ENCODE data around the gene SMG6. TPM values are rescaled to one million over a fixed set of nuclear protein-coding genes. Genes with fewer than 3 reads are reported as not detected.
A peak's percentile ranks its signal among the peaks of the same experiment; 100 is the strongest.

SMG6 gene
- total and polyA plus RNA-seq, 2 experiments from 2014 or later = 23.0 to 50.8 TPM

GRCh38 chr17:2190014-2190413, 113.6 kb downstream of the SMG6 start:
- H3K27me3 ChIP-seq = no peaks in the 10 kb centered on the region
- no peaks in the 10 kb centered on the region for H3K9me3 ChIP-seq (ENCODE audit: low read depth)
- no peak for TF ChIP-seq CTCF (IDR thresholded peaks at IDR 0.05; ENCODE audit: low read depth, low read length)
- peaks cover 19% of the 10 kb centered on the region for H3K4me1 ChIP-seq (ENCODE audit: low read depth)
- peak overlapping the region; percentile 74 for H3K27ac ChIP-seq
- no peak overlapping the region for H3K4me3 ChIP-seq
- peak in 1 of 2 donors; percentile 80 for DNase-seq (ENCODE audit: low read depth in 1 of 2, low spot score in 1 of 2)
- peaks cover 3% of the 10 kb centered on the region for H3K36me3 ChIP-seq

- H3K4me1 ChIP-seq (ENCODE audit: low read depth) = peaks cover 19% of the 10 kb centered on the region
- H3K36me3 ChIP-seq = peaks cover 3% of the 10 kb centered on the region
- no peak overlapping the region for H3K4me3 ChIP-seq
- peak overlapping the region; percentile 74 for H3K27ac ChIP-seq
- DNase-seq (ENCODE audit: low read depth in 1 of 2, low spot score in 1 of 2) = no peak
- no peaks in the 10 kb centered on the region for H3K27me3 ChIP-seq
- no peaks in the 10 kb centered on the region for H3K9me3 ChIP-seq (ENCODE audit: low read depth)
- no peak for TF ChIP-seq CTCF (IDR thresholded peaks at IDR 0.05; ENCODE audit: low read depth, low read length)
Observed at GRCh38 chr17:2188971-2189630, 114.5 kb downstream of the SMG6 start.

GRCh38 chr17:2187758-2188157, 115.8 kb downstream of the SMG6 start:
- no peaks in the 10 kb centered on the region for H3K9me3 ChIP-seq (ENCODE audit: low read depth)
- H3K36me3 ChIP-seq = peaks cover 3% of the 10 kb centered on the region

GRCh38 chr17:2186937-2187336, 116.6 kb downstream of the SMG6 start:
- peaks cover 3% of the 10 kb centered on the region for H3K36me3 ChIP-seq
- H3K4me1 ChIP-seq (ENCODE audit: low read depth) = peaks cover 27% of the 10 kb centered on the region
- H3K27ac ChIP-seq = no peak overlapping the region
- no peak for TF ChIP-seq CTCF (IDR thresholded peaks at IDR 0.05; ENCODE audit: low read depth, low read length)
- no peak for DNase-seq (ENCODE audit: low read depth in 1 of 2, low spot score in 1 of 2)
- H3K27me3 ChIP-seq = no peaks in the 10 kb centered on the region
- H3K9me3 ChIP-seq (ENCODE audit: low read depth) = no peaks in the 10 kb centered on the region
- no peak overlapping the region for H3K4me3 ChIP-seq

More at GRCh38 chr17:2187758-2188157, 115.8 kb downstream of the SMG6 start:
- peak overlapping the region; percentile 21 for H3K27ac ChIP-seq
- no peak for TF ChIP-seq CTCF (IDR thresholded peaks at IDR 0.05; ENCODE audit: low read depth, low read length)
- DNase-seq (ENCODE audit: low read depth in 1 of 2, low spot score in 1 of 2) = no peak
- H3K27me3 ChIP-seq = no peaks in the 10 kb centered on the region
- no peak overlapping the region for H3K4me3 ChIP-seq
- H3K4me1 ChIP-seq (ENCODE audit: low read depth) = peaks cover 21% of the 10 kb centered on the region

GRCh38 chr17:2184993-2185931, 118.3 kb downstream of the SMG6 start:
- TF ChIP-seq CTCF (IDR thresholded peaks at IDR 0.05; ENCODE audit: low read depth, low read length) = no peak
- H3K36me3 ChIP-seq = peaks cover 3% of the 10 kb centered on the region

More at GRCh38 chr17:2184993-2185931, 118.3 kb downstream of the SMG6 start:
- Histone ChIP-seq H3K9me3 (ENCODE audit: low read depth) (no peaks in the 10 kb centered on the region), H3K4me1 (ENCODE audit: low read depth) (peaks cover 43% of the 10 kb centered on the region), H3K27me3 (no peaks in the 10 kb centered on the region), H3K27ac (no peak overlapping the region), H3K4me3 (no peak overlapping the region)
- no peak for DNase-seq (ENCODE audit: low read depth in 1 of 2, low spot score in 1 of 2)

All from cardiac muscle cell (in vitro differentiated cells and primary cell).